Nephron (organoid): ENCODE results near the gene SCLT1.

ENCODE experiments used
- H3K27ac Mint-ChIP-seq, 3 experiments: 2 replicates each; pipeline ENCODE4 v1.8.0; 2020; ENCODE audit warnings: mixed read lengths in 3 of 3, mild to moderate bottlenecking in 2 of 3, moderate library complexity in 1 of 3
- H3K27me3 Mint-ChIP-seq: 2 replicates; pipeline ENCODE4 v1.8.0; 2021; ENCODE audit warnings: low read depth, mild to moderate bottlenecking, moderate library complexity, mixed read lengths
- H3K36me3 Mint-ChIP-seq: 2 replicates; pipeline ENCODE4 v1.8.0; 2020; ENCODE audit warnings: low read depth, mixed read lengths
- H3K4me1 Mint-ChIP-seq: 2 replicates; pipeline ENCODE4 v1.8.0; 2020; ENCODE audit warnings: mixed read lengths
- H3K4me3 Mint-ChIP-seq, 3 experiments: 2 replicates each; pipeline ENCODE4 v1.8.0; 2020; ENCODE audit warnings: mild to moderate bottlenecking in 3 of 3, mixed read lengths in 3 of 3, moderate library complexity in 2 of 3
- H3K9me3 Mint-ChIP-seq: 2 replicates; pipeline ENCODE4 v1.8.0; 2020; ENCODE audit warnings: mixed read lengths
- CTCF ChIP-seq, 3 experiments: fragments of 200-600 bp; sonication (generic); IDR thresholded peaks; one replicate each; pipeline ENCODE4 v1.5.0; 2021; ENCODE audit warnings: antibody characterized with exemption in 3 of 3; ENCODE audit not compliant: unreplicated experiment in 3 of 3

SCLT1 gene

GRCh38 chr4:128973384-128973783, 120.0 kb downstream of the SCLT1 start:
- Mint-ChIP-seq H3K4me3 (no peak overlapping the region), H3K36me3 (peaks cover 12% of the 10 kb centered on the region), H3K9me3 (no peaks in the 10 kb centered on the region), H3K27me3 (no peaks in the 10 kb centered on the region), H3K4me1 (peaks cover 8% of the 10 kb centered on the region), H3K27ac (no peak overlapping the region)
- no peak for TF ChIP-seq CTCF (IDR thresholded peaks at IDR 0.05; ENCODE audit: unreplicated experiment in 3 of 3)

GRCh38 chr4:128961405-128961804, 131.9 kb downstream of the SCLT1 start:
- Mint-ChIP-seq H3K27ac (no peak overlapping the region), H3K36me3 (peaks cover 25% of the 10 kb centered on the region), H3K9me3 (no peaks in the 10 kb centered on the region), H3K4me1 (no peaks in the 10 kb centered on the region), H3K4me3 (no peak overlapping the region), H3K27me3 (no peaks in the 10 kb centered on the region)
- TF ChIP-seq CTCF (IDR thresholded peaks at IDR 0.05; ENCODE audit: unreplicated experiment in 3 of 3), result no peak

GRCh38 chr4:128958194-128958593, 135.1 kb downstream of the SCLT1 start:
- Mint-ChIP-seq H3K27me3 (no peaks in the 10 kb centered on the region), H3K36me3 (peaks cover 24% of the 10 kb centered on the region), H3K4me1 (no peaks in the 10 kb centered on the region), H3K4me3 (no peak overlapping the region), H3K27ac (no peak overlapping the region), H3K9me3 (no peaks in the 10 kb centered on the region)
- TF ChIP-seq CTCF (IDR thresholded peaks at IDR 0.05; ENCODE audit: unreplicated experiment in 3 of 3), result no peak

- Mint-ChIP-seq H3K4me1 (no peaks in the 10 kb centered on the region), H3K27me3 (no peaks in the 10 kb centered on the region), H3K9me3 (no peaks in the 10 kb centered on the region), H3K27ac (no peak overlapping the region), H3K36me3 (peaks cover 22% of the 10 kb centered on the region), H3K4me3 (no peak overlapping the region)
- TF ChIP-seq CTCF (IDR thresholded peaks at IDR 0.05; ENCODE audit: unreplicated experiment in 3 of 3), result no peak
Measured at GRCh38 chr4:128957459-128957858, 135.9 kb downstream of the SCLT1 start.

- Mint-ChIP-seq H3K9me3 (no peaks in the 10 kb centered on the region), H3K27ac (no peak overlapping the region), H3K27me3 (no peaks in the 10 kb centered on the region), H3K4me3 (no peak overlapping the region), H3K36me3 (peaks cover 19% of the 10 kb centered on the region), H3K4me1 (no peaks in the 10 kb centered on the region)
- no peak for TF ChIP-seq CTCF (IDR thresholded peaks at IDR 0.05; ENCODE audit: unreplicated experiment in 3 of 3)
Measured at GRCh38 chr4:128955751-128956150, 137.6 kb downstream of the SCLT1 start.

- Mint-ChIP-seq H3K27ac (no peak overlapping the region), H3K4me1 (no peaks in the 10 kb centered on the region), H3K9me3 (no peaks in the 10 kb centered on the region), H3K27me3 (no peaks in the 10 kb centered on the region), H3K36me3 (peaks cover 27% of the 10 kb centered on the region), H3K4me3 (no peak overlapping the region)
- no peak for TF ChIP-seq CTCF (IDR thresholded peaks at IDR 0.05; ENCODE audit: unreplicated experiment in 3 of 3)
Measured at GRCh38 chr4:128954941-128955340, 138.4 kb downstream of the SCLT1 start.
